A673 (cell line): ENCODE measurements around the gene TNFRSF14.

Source experiments
- EZH2 ChIP-seq: fragments of 200-600 bp; sonication (generic); IDR thresholded peaks from 2 replicates; pipeline ENCODE4 v1.6.1; 2017; ENCODE audit warnings: borderline replicate concordance, low read depth, mild to moderate bottlenecking, mixed read lengths, antibody characterized with exemption, low read length; ENCODE audit not compliant: poor library complexity, severe bottlenecking
- TF ChIP-seq, protein P1 (sequence below): fragments of 300-800, 200-600 bp; sonication (generic); conservative IDR thresholded peaks from 2 replicates; pipeline ENCODE4 v1.5.1; 2017; ENCODE audit warnings: low read depth, mild to moderate bottlenecking, antibody characterized with exemption, low read length, moderate library complexity, mixed read lengths

DNA sequence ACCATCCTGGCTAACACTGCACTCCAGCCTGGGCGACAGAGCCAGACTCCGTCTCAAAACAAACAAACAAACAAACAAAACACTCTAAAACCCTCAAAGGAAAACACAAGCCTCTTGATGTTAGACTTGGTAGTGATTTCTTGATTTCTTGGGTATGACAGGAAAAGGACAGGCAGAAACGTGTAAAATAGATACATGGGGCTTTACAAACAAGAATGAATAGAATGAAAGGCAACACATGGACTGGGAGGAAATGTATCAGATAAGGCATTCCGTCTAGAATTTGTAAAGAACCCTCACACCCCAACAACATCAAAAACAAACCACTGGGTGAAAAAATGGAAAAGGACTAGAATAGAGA lies 22.6 kb downstream of the TNFRSF14 start:
- TF ChIP-seq, protein P1, sequence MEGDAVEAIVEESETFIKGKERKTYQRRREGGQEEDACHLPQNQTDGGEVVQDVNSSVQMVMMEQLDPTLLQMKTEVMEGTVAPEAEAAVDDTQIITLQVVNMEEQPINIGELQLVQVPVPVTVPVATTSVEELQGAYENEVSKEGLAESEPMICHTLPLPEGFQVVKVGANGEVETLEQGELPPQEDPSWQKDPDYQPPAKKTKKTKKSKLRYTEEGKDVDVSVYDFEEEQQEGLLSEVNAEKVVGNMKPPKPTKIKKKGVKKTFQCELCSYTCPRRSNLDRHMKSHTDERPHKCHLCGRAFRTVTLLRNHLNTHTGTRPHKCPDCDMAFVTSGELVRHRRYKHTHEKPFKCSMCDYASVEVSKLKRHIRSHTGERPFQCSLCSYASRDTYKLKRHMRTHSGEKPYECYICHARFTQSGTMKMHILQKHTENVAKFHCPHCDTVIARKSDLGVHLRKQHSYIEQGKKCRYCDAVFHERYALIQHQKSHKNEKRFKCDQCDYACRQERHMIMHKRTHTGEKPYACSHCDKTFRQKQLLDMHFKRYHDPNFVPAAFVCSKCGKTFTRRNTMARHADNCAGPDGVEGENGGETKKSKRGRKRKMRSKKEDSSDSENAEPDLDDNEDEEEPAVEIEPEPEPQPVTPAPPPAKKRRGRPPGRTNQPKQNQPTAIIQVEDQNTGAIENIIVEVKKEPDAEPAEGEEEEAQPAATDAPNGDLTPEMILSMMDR = no peak
- TF ChIP-seq EZH2 = no peak
